ENCODE results near the gene RRH.
"Not testable (repeated sequence)": the region's sequence is repeated elsewhere in the genome, so short reads cannot be mapped to it uniquely, and the experiment has no call there.

The RRH gene, protein sequence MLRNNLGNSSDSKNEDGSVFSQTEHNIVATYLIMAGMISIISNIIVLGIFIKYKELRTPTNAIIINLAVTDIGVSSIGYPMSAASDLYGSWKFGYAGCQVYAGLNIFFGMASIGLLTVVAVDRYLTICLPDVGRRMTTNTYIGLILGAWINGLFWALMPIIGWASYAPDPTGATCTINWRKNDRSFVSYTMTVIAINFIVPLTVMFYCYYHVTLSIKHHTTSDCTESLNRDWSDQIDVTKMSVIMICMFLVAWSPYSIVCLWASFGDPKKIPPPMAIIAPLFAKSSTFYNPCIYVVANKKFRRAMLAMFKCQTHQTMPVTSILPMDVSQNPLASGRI

DNA sequence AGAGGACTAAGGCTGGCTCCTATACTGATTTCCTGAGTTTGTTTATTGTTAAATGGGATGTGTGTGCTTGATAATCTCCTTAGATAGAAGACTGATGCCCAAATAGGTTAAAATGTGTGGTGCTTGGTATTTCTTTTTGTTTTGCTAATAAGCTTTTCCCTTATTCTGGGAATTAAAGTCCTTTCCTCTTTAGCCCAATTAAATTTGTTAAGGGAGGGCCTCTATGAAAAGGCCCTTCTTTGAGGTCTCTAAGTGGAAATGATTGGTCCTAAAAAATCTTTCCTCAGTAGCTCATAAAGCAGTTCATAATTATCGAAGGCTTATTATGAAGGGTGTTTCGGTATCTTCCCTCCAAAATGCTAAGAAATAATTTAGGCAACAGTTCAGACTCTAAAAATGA lies at the start of gene RRH:
Gene RRH, plus strand, starts transcription at position 301 of the 400 bp plus-strand sequence. Its CDS starts 56 bp downstream, at position 357.
- no peak for DNase-seq

- DNase-seq: not testable (repeated sequence)
These were observed 45.7 kb upstream of the RRH start for GRCh38 chr4:109782092-109782491.

- no peak for DNase-seq
These were observed 40.9 kb upstream of the RRH start for GRCh38 chr4:109786846-109787245.

DNA sequence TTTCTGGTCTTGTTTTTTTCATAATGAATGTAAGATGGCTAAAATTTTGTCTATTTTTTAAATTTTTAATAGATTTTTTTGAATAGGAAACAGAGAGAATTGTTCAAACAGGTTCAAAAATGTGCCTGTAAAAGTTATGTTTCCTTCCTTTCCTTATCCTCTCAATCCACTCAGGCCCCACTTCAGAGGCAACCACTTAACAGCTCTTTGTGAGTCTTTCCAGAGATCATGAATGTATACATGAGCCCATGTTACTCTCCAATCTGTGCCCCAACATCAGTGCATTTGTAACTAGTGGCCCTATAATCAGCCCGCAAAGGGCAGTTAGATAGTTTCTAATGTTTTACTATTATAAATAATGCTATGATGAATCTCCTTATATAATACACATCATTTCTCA lies 40.0 kb upstream of the RRH start:
- no peak for DNase-seq

GRCh38 chr4:109795059-109795458 lies 32.7 kb upstream of the RRH start:
- no peak for DNase-seq

DNA sequence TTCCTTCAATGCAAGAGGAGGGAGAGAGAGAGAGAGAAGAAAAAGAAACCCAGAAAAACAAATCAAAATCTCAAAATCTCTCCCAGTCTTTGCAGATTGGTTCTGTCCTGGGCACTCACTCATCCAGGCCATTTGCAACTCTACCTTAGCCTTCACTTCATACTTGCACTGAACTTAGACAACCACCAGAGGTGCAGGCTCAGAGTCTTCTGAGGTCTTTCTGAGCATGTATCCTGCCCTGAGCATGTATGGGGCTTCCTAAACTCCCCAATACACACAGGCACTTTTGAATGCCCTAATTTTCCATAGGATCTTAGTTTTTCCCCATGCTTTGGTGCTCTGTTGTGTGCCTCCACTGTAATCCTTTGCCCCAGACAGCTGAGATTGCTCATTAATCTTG lies 28.9 kb upstream of the RRH start:
- DNase-seq: no peak

DNA sequence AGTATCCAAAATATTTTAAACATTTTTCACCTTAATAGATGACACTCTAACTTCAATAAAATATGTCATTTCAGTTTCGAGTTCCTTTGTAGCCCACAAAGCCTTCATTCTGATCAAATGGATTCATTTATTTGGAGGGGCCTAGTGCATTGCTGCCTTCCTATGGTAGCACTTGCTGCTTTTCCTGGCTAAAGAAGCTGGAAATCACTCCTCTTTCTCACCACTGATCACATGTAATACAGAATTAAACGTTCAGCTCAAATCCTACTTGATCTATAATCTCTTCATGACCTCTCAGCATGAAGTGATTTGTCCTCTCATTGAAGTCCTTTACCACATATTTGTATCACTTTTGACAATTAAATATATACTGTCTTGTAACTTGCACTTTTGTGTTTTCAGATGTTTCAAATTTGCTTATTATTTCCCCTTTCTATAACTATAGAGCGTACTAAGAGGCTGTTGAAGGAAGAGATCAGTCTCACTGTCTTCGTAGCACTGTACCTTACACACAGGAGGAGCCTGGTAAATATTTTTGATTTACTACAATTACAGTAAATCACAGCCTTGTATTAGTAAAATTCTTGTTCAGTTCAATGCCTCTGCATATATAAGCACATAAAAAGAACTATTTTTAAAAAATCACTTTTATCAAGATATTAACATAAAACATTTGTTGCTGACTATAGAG lies 26.5 kb upstream of the RRH start:
- no peak for DNase-seq

DNA sequence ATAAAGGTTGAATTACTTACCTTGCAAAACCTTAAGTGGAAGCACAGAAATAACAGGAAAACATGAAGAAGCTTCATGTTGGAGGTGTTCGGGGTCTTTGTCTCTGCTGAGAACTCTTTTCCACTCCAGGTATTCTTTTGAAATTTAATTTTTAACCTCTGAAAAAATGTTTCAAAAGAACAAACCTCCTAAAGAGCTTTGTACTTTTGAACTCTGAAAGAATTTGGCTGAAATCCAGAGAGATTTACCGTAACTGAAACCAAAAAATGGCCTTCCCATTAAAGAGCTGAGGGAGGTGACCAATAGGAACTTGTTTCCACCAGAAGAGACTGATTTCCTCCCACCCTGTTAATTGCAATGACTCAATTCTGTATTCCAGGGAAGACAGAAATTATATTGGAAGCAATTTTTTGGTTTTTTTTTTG lies 25.9 kb upstream of the RRH start, which contains the start of gene CFI:
Gene CFI, minus strand, starts transcription at position 105 of the 425 bp plus-strand sequence. Its CDS starts 28 bp downstream, at position 77.
- DNase-seq: no peak

DNA sequence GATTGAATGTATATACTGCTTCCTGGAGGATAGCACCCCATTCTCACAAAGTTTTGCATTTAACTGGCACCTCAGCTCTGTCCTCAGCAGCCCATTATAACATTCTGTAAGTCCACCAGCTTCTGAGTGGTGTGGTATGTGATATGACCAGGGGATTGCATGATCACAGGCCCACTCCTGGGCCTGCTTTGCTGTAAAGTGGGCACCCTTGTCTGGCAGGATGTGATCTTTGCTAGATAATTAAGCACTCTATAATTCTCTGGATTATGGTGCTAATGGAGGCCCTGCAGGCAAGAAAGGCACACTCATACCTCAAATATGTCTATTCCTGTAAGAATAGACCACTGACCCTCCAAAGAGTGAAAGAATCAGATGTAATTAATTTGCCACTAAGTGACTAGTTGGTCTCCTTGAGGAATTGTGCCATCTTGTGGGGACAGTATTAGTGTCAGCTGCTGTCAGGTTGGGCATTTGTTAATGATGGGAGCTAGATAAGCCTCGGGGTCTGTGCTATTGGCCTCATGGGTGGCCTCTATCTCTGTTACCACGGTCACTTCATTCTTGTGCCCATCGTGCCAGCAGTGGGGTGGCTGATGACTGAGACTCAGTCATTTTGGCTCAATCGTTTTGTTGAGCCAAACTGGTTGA lies 23.7 kb upstream of the RRH start:
- peak; percentile 48 to 60 for DNase-seq

DNA sequence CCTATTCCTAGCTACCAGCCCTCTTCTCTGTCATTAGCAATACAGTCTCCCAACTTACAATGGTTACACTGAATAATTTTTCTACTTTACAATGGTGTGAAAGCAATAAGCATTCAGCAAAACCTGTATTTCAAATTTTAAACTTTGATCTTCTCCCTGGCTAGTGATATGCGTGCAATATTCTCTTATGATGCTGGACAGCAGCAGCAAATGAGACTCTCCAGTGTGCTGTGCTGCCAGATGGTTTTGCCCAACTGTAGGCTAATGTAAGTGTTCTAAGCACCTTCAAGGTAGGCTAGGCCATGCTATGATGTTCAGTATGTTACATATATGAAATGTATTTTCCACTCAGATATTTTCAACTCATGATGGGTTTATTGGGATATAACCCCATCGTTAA lies 18.1 kb upstream of the RRH start:
- no peak for DNase-seq

- DNase-seq: no peak
These were observed 17.0 kb upstream of the RRH start for GRCh38 chr4:109810552-109811387.

GRCh38 chr4:109811707-109812106 lies 16.1 kb upstream of the RRH start:
- no peak for DNase-seq

DNA sequence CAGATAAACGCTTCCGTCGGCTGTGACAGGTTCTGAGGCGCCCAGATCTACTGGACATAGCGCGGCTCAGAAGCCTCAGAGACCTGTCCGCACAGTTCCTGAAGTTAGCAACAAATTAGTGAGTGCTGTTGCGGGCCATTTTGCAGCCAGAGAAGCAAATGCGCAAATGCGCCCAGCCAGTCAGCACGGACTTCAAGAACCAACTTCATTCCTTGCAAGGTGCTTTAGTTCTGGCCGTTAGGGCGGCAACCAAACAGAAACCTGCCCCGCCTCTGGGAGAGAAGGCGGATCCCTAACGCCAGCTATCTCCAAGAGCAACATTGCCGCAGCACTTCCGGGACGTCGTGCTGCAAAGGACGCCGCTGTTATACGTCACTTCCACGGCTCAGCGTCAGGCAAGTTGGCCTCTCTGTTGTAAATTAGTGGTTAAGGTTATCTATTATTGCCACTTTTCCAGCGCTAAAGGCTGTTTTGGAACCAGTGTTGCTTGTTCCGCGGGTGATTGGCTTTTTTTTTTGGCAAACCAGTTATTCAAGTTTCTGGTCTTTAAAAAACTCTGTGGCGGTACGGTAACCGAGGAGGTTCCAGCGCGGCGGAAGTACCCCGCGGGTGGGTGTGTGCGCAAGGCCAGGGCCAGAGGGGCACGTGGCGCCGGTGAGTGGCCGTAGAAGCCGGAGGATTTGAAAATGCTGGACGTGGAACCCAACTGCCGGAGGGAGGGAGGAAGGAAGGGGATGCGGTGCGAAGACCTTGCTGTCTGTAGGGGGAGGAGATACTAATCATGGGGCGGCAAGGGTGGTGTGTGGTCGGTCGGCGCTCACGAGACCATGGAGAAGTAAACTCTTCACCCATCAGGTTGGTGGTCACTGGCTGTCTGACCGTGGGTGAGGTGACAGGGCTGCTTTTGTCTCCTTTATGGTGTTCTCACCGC lies 12.4 kb upstream of the RRH start, which contains the start of gene GAR1:
Gene GAR1, plus strand, starts transcription at position 612 of the 931 bp plus-strand sequence. CDS start 403 bp downstream, outside the sequence.
- DNase-seq: peak; percentile 94 to 96

DNA sequence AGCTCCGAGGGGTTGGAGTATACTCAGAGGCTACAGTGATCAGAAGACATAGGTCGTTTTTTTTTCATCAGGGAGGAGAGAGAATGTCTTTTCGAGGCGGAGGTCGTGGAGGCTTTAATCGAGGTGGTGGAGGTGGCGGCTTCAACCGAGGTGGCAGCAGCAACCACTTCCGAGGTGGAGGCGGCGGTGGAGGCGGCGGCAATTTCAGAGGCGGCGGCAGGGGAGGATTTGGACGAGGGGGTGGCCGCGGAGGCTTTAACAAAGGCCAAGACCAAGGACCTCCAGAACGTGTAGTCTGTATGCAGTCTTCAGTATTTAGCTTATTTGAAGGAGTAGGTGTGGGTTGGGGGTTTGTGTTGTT lies 11.7 kb upstream of the RRH start:
- DNase-seq: no peak

DNA sequence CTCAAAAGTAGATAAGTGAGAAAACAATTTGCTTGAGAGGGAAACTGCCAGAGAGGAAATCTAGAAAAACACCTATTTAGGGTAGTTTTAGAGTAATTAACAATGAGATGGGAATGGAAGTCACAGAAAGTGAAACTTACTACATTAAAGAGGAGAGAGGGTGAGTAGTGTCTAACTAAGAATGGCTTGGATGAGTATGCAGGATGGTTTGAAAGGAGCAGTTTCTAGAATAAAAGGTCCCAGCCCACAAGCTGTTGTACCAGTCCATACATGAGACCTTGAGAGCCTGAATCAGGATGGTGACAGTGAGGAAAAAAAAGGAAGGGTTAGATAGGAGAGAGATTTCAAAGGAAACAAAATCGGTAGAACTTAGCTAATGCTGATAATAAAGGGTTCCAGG lies 10.9 kb upstream of the RRH start:
- no peak for DNase-seq

GRCh38 chr4:109818268-109818667 lies 9.5 kb upstream of the RRH start:
- DNase-seq: no peak

DNA sequence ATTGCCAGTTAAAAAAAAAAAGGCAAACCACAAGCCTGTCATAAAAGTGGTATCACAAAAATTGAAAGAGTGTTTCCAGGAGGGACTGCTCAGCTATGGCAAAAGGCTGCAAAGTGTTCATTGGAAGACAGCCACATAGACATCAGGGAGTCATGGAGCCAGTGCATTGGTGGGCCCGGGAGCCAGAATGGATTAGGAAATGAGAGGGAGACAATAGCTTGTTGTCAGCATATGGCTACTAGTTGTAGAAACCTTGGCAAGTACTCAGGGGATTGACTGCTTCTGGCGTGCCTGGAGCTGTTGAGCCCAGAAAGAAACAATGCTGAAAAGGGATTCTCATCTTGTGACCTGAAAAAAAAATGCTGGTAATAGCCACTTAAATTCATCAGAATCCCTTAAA lies 7.2 kb upstream of the RRH start:
- no peak for DNase-seq

GRCh38 chr4:109821185-109821584 lies 6.6 kb upstream of the RRH start:
- DNase-seq: no peak

GRCh38 chr4:109826719-109827118 lies 1.1 kb upstream of the RRH start:
- DNase-seq: peak; percentile 55 to 65

DNA sequence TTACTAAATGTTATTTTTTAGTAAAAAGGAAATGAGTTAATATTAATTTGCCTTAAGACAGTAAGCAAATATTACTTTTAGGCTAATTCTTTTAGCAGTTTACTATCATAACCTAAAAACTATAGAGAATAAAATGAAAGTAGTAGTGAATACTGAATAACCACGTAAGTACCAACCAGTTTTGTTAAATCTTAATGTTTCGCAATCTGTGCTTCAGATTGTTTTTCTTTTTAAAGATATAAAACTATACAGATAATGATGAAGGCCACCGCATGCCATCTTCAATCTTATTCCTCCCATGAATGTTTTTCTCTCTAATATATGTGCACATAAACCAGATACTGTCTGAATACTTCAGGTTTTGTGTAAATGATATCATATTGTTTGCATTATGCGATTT lies 6.0 kb downstream of the RRH start:
- no peak for DNase-seq

DNA sequence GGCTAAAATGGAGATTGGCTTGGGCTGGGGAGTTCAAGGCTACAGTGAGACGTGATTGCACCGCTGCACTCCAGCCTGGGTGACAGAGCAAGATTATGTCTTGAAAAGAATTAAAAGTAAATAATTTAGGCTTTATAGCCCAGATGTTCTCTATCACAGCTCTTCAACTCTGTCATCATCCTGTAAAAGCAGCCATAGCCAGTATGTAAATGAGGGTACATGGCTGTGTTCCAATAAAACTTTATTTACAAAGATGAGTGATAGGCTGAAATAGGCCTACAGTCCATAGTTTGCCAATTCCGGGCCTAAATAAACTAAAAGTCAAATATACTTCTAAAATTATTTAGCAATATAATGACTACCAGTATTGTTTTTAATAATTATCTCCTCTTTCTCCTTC lies 9.2 kb downstream of the RRH start:
- no peak for DNase-seq
